Measurements from ENCODE around the gene DISP2. TPM values are rescaled to one million over a fixed set of nuclear protein-coding genes. Genes with fewer than 3 reads are reported as not detected.

Gene DISP2
- total and polyA plus RNA-seq, 4 donors: under 0.01 to 0.23 (median under 0.01) TPM; not detected in 1

DNA sequence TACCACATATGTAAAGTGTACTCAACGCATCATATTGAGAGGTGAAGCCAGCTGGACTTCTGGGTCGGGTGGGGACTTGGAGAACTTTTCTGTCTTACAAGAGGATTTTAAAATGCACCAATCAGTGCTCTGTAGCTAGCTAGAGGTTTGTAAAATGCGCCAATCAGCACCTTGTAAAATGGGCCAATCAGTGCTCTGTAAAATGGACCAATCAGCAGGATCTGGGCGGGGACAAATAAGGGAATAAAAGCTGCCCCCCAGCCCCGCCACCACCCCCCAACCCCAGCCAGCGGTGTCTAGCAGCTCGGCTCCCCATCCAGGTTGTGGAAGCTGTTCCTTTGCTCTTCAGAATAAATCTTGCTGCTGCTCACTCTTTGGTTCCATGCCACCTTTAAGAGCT is 41.4 kb downstream of the DISP2 start:
- 95% methylated on average over 7 of the region's 7 CpGs for WGBS
- DNase-seq (ENCODE audit: low spot score): no peak

DNA sequence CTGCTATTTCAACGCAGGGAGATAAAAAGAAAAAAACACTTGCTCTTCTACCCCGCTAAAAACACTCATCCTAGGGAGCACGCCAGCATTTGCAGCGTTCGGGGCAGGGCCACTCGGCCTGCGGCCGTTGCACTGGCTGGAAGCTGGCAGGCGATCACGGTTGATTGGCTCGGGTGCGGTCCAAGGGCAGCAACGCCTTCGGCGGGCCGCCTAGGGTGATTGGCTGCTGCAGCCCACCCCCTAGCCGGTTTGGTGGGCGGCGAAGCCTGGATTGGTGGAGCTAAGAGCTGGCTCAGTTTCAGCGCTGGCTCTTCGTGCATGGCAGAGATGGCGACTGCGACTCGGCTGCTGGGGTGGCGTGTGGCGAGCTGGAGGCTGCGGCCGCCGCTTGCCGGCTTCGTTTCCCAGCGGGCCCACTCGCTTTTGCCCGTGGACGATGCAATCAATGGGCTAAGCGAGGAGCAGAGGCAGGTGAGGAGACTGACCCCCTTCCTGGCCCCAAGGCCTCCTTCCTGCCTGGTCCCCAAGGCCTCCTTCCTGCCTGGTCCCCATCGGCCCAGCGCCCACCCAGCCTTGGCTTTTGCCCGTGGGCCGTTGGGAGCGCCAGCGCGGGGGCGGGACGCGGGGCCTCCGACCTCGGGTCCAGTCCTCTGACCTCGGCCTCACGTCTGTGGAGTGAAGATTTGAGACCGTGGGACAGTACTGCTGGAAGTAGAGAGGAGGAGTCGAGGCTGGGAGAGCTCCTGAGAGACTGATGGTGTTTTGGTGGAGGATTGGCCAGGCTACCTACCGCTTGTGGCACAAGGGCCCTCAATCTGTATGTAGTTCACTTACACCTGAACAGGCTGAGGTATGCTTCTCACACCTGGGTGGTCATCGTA is 47.7 kb downstream of the DISP2 start, which contains the start of gene IVD:
TSS of gene IVD (plus strand) at position 295 of the 881 bp plus-strand sequence. CDS start at position 328, 33 bp downstream.
- Histone ChIP-seq H3K9me3 (ENCODE audit: control insufficient read depth in 4 of 4, low read length in 3 of 4) (no peaks in the 10 kb centered on the region), H3K36me3 (ENCODE audit: control insufficient read depth in 4 of 4, insufficient read depth in 3 of 4, low read depth in 1 of 4, low read length in 3 of 4) (peaks cover 4 to 12% (median 9%) of the 10 kb centered on the region in 4 donors), H3K27me3 (ENCODE audit: control insufficient read depth in 4 of 4, insufficient read depth in 4 of 4, low read length in 3 of 4) (no peaks in the 10 kb centered on the region), H3K27ac (ENCODE audit: low read depth in 1 of 2, low read length in 2 of 2) (peak within 1 kb of the TSS; percentile 80 to 81), H3K9ac (ENCODE audit: low read depth in 1 of 2, low read length in 2 of 2) (peak within 1 kb of the TSS; percentile 67 to 95), H3K4me1 (ENCODE audit: control insufficient read depth in 4 of 4, insufficient read depth in 4 of 4, low read length in 3 of 4) (peaks cover 5 to 28% (median 23%) of the 10 kb centered on the region in 4 donors), H3K4me3 (ENCODE audit: low read depth in 1 of 3, low read length in 3 of 3) (peak within 1 kb of the TSS; percentile 82 to 91 (median 84))
- peak; percentile 90 for DNase-seq (ENCODE audit: low spot score)
- under 1% methylated on average over 54 of the region's 54 CpGs for WGBS
- TF ChIP-seq FOXA1 (IDR thresholded peaks at IDR 0.05): no peak
- TF ChIP-seq TAF1 (conservative IDR thresholded peaks at IDR 0.05): peak; percentile 82
- TF ChIP-seq RAD21 (IDR thresholded peaks at IDR 0.05): peak; percentile 18 to 28
- TF ChIP-seq NR2F2 (IDR thresholded peaks at IDR 0.05): no peak
- no peak for TF ChIP-seq JUND (IDR thresholded peaks at IDR 0.05)
- no peak for TF ChIP-seq HNF4G (IDR thresholded peaks at IDR 0.05)
- TF ChIP-seq, protein P1, sequence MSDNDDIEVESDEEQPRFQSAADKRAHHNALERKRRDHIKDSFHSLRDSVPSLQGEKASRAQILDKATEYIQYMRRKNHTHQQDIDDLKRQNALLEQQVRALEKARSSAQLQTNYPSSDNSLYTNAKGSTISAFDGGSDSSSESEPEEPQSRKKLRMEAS (IDR thresholded peaks at IDR 0.05): no peak
- TF ChIP-seq HNF4A (conservative IDR thresholded peaks at IDR 0.05): peak; percentile 55 to 64
- peak; percentile 97 for TF ChIP-seq YY1 (IDR thresholded peaks at IDR 0.05)
- TF ChIP-seq, protein P2, sequence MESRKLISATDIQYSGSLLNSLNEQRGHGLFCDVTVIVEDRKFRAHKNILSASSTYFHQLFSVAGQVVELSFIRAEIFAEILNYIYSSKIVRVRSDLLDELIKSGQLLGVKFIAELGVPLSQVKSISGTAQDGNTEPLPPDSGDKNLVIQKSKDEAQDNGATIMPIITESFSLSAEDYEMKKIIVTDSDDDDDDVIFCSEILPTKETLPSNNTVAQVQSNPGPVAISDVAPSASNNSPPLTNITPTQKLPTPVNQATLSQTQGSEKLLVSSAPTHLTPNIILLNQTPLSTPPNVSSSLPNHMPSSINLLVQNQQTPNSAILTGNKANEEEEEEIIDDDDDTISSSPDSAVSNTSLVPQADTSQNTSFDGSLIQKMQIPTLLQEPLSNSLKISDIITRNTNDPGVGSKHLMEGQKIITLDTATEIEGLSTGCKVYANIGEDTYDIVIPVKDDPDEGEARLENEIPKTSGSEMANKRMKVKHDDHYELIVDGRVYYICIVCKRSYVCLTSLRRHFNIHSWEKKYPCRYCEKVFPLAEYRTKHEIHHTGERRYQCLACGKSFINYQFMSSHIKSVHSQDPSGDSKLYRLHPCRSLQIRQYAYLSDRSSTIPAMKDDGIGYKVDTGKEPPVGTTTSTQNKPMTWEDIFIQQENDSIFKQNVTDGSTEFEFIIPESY (IDR thresholded peaks at IDR 0.05): no peak

More for the DNA sequence above, 41.4 kb downstream of the DISP2 start:
- no peaks in the 10 kb centered on the region for H3K9me3 ChIP-seq (ENCODE audit: control insufficient read depth in 4 of 4, low read length in 3 of 4)
- TF ChIP-seq, protein P2 (IDR thresholded peaks at IDR 0.05): no peak
- TF ChIP-seq TAF1 (conservative IDR thresholded peaks at IDR 0.05): no peak
- no peak for TF ChIP-seq RAD21 (IDR thresholded peaks at IDR 0.05)
- TF ChIP-seq, protein P3, sequence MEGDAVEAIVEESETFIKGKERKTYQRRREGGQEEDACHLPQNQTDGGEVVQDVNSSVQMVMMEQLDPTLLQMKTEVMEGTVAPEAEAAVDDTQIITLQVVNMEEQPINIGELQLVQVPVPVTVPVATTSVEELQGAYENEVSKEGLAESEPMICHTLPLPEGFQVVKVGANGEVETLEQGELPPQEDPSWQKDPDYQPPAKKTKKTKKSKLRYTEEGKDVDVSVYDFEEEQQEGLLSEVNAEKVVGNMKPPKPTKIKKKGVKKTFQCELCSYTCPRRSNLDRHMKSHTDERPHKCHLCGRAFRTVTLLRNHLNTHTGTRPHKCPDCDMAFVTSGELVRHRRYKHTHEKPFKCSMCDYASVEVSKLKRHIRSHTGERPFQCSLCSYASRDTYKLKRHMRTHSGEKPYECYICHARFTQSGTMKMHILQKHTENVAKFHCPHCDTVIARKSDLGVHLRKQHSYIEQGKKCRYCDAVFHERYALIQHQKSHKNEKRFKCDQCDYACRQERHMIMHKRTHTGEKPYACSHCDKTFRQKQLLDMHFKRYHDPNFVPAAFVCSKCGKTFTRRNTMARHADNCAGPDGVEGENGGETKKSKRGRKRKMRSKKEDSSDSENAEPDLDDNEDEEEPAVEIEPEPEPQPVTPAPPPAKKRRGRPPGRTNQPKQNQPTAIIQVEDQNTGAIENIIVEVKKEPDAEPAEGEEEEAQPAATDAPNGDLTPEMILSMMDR (IDR thresholded peaks at IDR 0.05; ENCODE audit: low read depth, low read length, missing input control): no peak
- no peak for TF ChIP-seq NR2F2 (IDR thresholded peaks at IDR 0.05)
- TF ChIP-seq, protein P4, sequence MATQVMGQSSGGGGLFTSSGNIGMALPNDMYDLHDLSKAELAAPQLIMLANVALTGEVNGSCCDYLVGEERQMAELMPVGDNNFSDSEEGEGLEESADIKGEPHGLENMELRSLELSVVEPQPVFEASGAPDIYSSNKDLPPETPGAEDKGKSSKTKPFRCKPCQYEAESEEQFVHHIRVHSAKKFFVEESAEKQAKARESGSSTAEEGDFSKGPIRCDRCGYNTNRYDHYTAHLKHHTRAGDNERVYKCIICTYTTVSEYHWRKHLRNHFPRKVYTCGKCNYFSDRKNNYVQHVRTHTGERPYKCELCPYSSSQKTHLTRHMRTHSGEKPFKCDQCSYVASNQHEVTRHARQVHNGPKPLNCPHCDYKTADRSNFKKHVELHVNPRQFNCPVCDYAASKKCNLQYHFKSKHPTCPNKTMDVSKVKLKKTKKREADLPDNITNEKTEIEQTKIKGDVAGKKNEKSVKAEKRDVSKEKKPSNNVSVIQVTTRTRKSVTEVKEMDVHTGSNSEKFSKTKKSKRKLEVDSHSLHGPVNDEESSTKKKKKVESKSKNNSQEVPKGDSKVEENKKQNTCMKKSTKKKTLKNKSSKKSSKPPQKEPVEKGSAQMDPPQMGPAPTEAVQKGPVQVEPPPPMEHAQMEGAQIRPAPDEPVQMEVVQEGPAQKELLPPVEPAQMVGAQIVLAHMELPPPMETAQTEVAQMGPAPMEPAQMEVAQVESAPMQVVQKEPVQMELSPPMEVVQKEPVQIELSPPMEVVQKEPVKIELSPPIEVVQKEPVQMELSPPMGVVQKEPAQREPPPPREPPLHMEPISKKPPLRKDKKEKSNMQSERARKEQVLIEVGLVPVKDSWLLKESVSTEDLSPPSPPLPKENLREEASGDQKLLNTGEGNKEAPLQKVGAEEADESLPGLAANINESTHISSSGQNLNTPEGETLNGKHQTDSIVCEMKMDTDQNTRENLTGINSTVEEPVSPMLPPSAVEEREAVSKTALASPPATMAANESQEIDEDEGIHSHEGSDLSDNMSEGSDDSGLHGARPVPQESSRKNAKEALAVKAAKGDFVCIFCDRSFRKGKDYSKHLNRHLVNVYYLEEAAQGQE (IDR thresholded peaks at IDR 0.05): no peak
- no peak for TF ChIP-seq FOXA2 (IDR thresholded peaks at IDR 0.05)
- H3K4me3 ChIP-seq (ENCODE audit: low read depth in 1 of 3, low read length in 3 of 3): no peak overlapping the region
- no peaks in the 10 kb centered on the region for H3K4me1 ChIP-seq (ENCODE audit: control insufficient read depth in 4 of 4, insufficient read depth in 4 of 4, low read length in 3 of 4)
- no peaks in the 10 kb centered on the region for H3K27me3 ChIP-seq (ENCODE audit: control insufficient read depth in 4 of 4, insufficient read depth in 4 of 4, low read length in 3 of 4)
- H3K27ac ChIP-seq (ENCODE audit: low read depth in 1 of 2, low read length in 2 of 2): no peak overlapping the region
- peaks cover 0 to 2% (median 0%) of the 10 kb centered on the region in 4 donors for H3K36me3 ChIP-seq (ENCODE audit: control insufficient read depth in 4 of 4, insufficient read depth in 3 of 4, low read depth in 1 of 4, low read length in 3 of 4)
- no peak overlapping the region for H3K9ac ChIP-seq (ENCODE audit: low read depth in 1 of 2, low read length in 2 of 2)

Measured in liver (tissue), 9 donors.